Heart right ventricle (tissue), 16 donors: Measurements from ENCODE around the gene CNOT4. TPM values are rescaled to one million over a fixed set of nuclear protein-coding genes. Genes with fewer than 3 reads are reported as not detected.

ENCODE experiments used
- ATAC-seq, 8 donors: fragments of 200-7000 bp; cut with Tn5 transposase; one replicate each; pipeline ENCODE4 v1.9.1; 2020; ENCODE audit warnings: mild to moderate bottlenecking in 8 of 8, moderate library complexity in 8 of 8, moderate number of reproducible peaks in 1 of 8
- DNase-seq, 2 donors: peaks; one replicate each; pipeline ENCODE4 v3.0.0-alpha.2; 2020
- H3K27ac ChIP-seq, 10 donors: fragments of 200-600 bp; sonication (generic) in 2 of 10; one replicate each; pipeline versions ENCODE4 v1.5.0 to v1.8.0; 2020 to 2022; ENCODE audit warnings: mild to moderate bottlenecking in 3 of 10
- H3K27me3 ChIP-seq, 7 donors: fragments of 200-600 bp; one replicate each; pipeline ENCODE4 v1.8.0; 2021 to 2022; ENCODE audit warnings: mild to moderate bottlenecking in 2 of 7
- H3K36me3 ChIP-seq, 9 donors: fragments of 200-600 bp; sonication (generic) in 1 of 9; one replicate each; pipeline versions ENCODE4 v1.5.0 to v1.8.0; 2020 to 2022; ENCODE audit warnings: mild to moderate bottlenecking in 2 of 9
- H3K4me1 ChIP-seq, 9 donors: fragments of 200-600 bp; sonication (generic) in 1 of 9; one replicate each; pipeline versions ENCODE4 v1.5.0 to v1.8.0; 2020 to 2022; ENCODE audit warnings: mild to moderate bottlenecking in 4 of 9
- H3K4me3 ChIP-seq, 10 donors: fragments of 200-600 bp; sonication (generic) in 2 of 10; one replicate each; pipeline versions ENCODE4 v1.5.0 to v1.8.0; 2020 to 2022; ENCODE audit warnings: mild to moderate bottlenecking in 7 of 10, moderate library complexity in 2 of 10
- H3K9me3 ChIP-seq, 11 donors: fragments of 200-600 bp in 10 of 11; sonication (generic) in 2 of 11; one replicate each; pipeline versions ENCODE4 v1.5.0 to v1.8.0; 2013 to 2022; ENCODE audit warnings: mild to moderate bottlenecking in 2 of 11, control low read depth in 1 of 11, moderate library complexity in 1 of 11
- WGBS, 2 donors: extraction: QIAGEN DNeasy Blood & Tissue Kit; methylation state at CpG; one replicate each; pipeline ENCODE4 v1.1.7; 2013; ENCODE audit warnings: inconsistent platforms in 1 of 2; 5-methylcytosine and 5-hydroxymethylcytosine counted together
- intact Hi-C, 10 donors: fragments of 100-400 bp; cut with DNase I; formaldehyde crosslinking; loops; one replicate each; pipeline versions ENCODE4 v1.11.1 to v1.14.2; 2022
- polyA plus RNA-seq, 2 donors: library from polyadenylated mRNA; stranded (reverse); fragments of 200-250 nt; gene quantifications; one replicate each; pipeline ENCODE4 v1.2.3, GENCODE V29; 2013
- total RNA-seq, 10 donors: library from RNA; stranded (reverse); fragmentation: NEBNext Ultra II Directional in 3 of 10; extraction: Animal tissue kit (Norgen Biotek cat#: 25700) in 3 of 10; gene quantifications; one replicate each; pipeline versions ENCODE4 v1.2.1 to v1.2.4, GENCODE V29; 2021 to 2023
- TF ChIP-seq, protein P1 (sequence below), 9 donors: fragments of 200-600 bp; sonication (generic) in 2 of 9; IDR thresholded peaks; one replicate each; pipeline versions ENCODE4 v1.5.0 to v1.8.0; 2021 to 2022; ENCODE audit warnings: antibody characterized with exemption in 9 of 9, mild to moderate bottlenecking in 5 of 9, moderate library complexity in 1 of 9
- donor health status: Arrhythmogenic right ventricular cardiomyopathy.
- donor health status: ischemic (EF 13 %, LVEDD 7.1; RV severe dilation, severe dysfunction).
- donor health status: healthy with polysubstance abuse.
- donor health status: DM: no; HTN: yes; CAD: no.
- donor health status: DM: no; HTN: no; CAD: no.
- donor health status: ischemic (EF 25% LVEDD 6.9; RV normal size, moderate dysfunction).
- donor health status: ischemic (EF 25% LVEDD 5.7; RV mildly dilated, moderate dysfunction).
- donor health status: healthy.
- donor health status: DM: yes; HTN: yes; CAD: no.
- donor health status: Ischemic cardiomyopathy.
- donor health status: ischemic (EF 35%, LVEDD 5.7; RV mildly dilated, moderate dysfunction).
- donor health status: nonischemic (EF 11% LVEDD 7.7; RV severe dilation, severe dysfunction).
- donor health status: DM: yes; HTN: yes; CAD: no.
- donor health status: PGD.
- donor health status: ischemic (EF 29% LVEDD 5.4; RV normal size, mild dysfunction).
- donor health status: nonischemic (EF 23%, LVEDD 6.1; RV moderate dilation, normal function).

CNOT4 gene
- total and polyA plus RNA-seq, 12 donors = 5.2 to 31.7 (median 27.0) TPM

DNA sequence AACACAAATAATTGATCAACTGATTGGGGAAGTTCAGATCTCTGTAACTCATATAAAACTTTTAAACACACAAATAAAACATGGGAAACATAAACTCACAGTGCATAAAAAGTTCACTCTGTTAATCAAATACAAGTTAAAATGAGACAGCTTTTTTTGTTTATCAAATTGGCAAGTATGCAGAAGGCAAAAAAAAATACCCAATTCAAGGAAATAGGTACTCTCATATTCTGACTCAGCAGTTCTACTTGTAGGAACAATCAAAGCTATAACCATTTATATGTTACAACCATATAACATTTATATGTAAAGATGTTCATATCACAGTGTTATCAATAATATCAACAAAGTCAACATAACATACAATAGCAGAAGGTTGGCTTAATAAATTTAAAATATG lies 102.0 kb downstream of the CNOT4 start:
- Histone ChIP-seq H3K4me3 (no peak overlapping the region), H3K36me3 (peaks cover 0 to 43% (median 0%) of the 10 kb centered on the region in 9 donors), H3K4me1 (peaks cover 0 to 5% (median 0%) of the 10 kb centered on the region in 9 donors), H3K27ac (no peak overlapping the region), H3K27me3 (no peaks in the 10 kb centered on the region), H3K9me3 (no peaks in the 10 kb centered on the region)
- ATAC-seq (no peak), DNase-seq (no peak)
- intact Hi-C loops = no loop called here
- TF ChIP-seq, protein P1, sequence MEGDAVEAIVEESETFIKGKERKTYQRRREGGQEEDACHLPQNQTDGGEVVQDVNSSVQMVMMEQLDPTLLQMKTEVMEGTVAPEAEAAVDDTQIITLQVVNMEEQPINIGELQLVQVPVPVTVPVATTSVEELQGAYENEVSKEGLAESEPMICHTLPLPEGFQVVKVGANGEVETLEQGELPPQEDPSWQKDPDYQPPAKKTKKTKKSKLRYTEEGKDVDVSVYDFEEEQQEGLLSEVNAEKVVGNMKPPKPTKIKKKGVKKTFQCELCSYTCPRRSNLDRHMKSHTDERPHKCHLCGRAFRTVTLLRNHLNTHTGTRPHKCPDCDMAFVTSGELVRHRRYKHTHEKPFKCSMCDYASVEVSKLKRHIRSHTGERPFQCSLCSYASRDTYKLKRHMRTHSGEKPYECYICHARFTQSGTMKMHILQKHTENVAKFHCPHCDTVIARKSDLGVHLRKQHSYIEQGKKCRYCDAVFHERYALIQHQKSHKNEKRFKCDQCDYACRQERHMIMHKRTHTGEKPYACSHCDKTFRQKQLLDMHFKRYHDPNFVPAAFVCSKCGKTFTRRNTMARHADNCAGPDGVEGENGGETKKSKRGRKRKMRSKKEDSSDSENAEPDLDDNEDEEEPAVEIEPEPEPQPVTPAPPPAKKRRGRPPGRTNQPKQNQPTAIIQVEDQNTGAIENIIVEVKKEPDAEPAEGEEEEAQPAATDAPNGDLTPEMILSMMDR (IDR thresholded peaks at IDR 0.05) = no peak

GRCh38 chr7:135406918-135407317 lies 103.0 kb downstream of the CNOT4 start:
- Histone ChIP-seq H3K4me1 (peaks cover 0 to 5% (median 0%) of the 10 kb centered on the region in 9 donors), H3K36me3 (peaks cover 0 to 49% (median 0%) of the 10 kb centered on the region in 9 donors), H3K27ac (no peak overlapping the region), H3K27me3 (no peaks in the 10 kb centered on the region), H3K9me3 (no peaks in the 10 kb centered on the region), H3K4me3 (no peak overlapping the region)
- DNase-seq (no peak), ATAC-seq (no peak)
- TF ChIP-seq, protein P1 (IDR thresholded peaks at IDR 0.05) = no peak
- WGBS, 2 donors = 94 to 97% methylated on average over 3 of the region's 3 CpGs
- intact Hi-C loops = no loop called here

GRCh38 chr7:135405969-135406368 lies 103.9 kb downstream of the CNOT4 start:
- Histone ChIP-seq H3K27ac (no peak overlapping the region), H3K27me3 (no peaks in the 10 kb centered on the region), H3K4me1 (peaks cover 0 to 5% (median 0%) of the 10 kb centered on the region in 9 donors), H3K4me3 (no peak overlapping the region), H3K36me3 (peaks cover 0 to 45% (median 0%) of the 10 kb centered on the region in 9 donors), H3K9me3 (no peaks in the 10 kb centered on the region)
- DNase-seq (no peak), ATAC-seq (no peak)
- intact Hi-C loops = no loop called here
- 97 to 100% methylated on average over 2 of the region's 2 CpGs for WGBS, 2 donors
- TF ChIP-seq, protein P1 (IDR thresholded peaks at IDR 0.05) = no peak

GRCh38 chr7:135403302-135403701 lies 106.6 kb downstream of the CNOT4 start:
- TF ChIP-seq, protein P1 (IDR thresholded peaks at IDR 0.05) = no peak
- H3K27me3 ChIP-seq = no peaks in the 10 kb centered on the region
- no peaks in the 10 kb centered on the region for H3K9me3 ChIP-seq
- H3K4me1 ChIP-seq = peaks cover 0 to 5% (median 0%) of the 10 kb centered on the region in 9 donors
- ATAC-seq (no peak), DNase-seq (no peak)
- no peak overlapping the region for H3K27ac ChIP-seq
- peaks cover 0 to 29% (median 0%) of the 10 kb centered on the region in 9 donors for H3K36me3 ChIP-seq
- 92 to 93% methylated on average over 3 of the region's 3 CpGs for WGBS, 2 donors
- no peak overlapping the region for H3K4me3 ChIP-seq
- intact Hi-C loops = no loop called here
